Eye (tissue), 1 donor: ENCODE results near the gene HIVEP2.

Source experiments
- DNase-seq: peaks from one replicate; pipeline ENCODE4 v3.0.0-alpha.2; 2015

The HIVEP2 gene

DNA sequence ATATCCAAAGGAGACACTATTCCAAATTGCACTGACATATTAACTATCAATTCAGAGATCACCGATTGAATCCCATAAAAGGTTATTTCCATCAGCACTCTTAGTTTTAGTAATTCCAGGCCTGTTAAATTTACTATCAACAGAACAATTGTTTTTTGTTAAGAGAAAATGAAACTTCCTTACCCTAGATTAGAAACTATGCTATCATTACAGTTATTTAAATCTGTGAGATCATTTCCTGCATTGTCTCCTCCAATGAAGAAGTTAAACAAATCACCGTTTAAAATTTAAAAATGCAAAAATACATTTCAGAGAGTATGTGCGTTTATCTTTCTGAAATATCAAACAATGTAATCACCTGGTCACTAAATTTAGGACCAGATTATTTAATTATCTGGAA is 57.5 kb downstream of the HIVEP2 start:
- no peak for DNase-seq

DNA sequence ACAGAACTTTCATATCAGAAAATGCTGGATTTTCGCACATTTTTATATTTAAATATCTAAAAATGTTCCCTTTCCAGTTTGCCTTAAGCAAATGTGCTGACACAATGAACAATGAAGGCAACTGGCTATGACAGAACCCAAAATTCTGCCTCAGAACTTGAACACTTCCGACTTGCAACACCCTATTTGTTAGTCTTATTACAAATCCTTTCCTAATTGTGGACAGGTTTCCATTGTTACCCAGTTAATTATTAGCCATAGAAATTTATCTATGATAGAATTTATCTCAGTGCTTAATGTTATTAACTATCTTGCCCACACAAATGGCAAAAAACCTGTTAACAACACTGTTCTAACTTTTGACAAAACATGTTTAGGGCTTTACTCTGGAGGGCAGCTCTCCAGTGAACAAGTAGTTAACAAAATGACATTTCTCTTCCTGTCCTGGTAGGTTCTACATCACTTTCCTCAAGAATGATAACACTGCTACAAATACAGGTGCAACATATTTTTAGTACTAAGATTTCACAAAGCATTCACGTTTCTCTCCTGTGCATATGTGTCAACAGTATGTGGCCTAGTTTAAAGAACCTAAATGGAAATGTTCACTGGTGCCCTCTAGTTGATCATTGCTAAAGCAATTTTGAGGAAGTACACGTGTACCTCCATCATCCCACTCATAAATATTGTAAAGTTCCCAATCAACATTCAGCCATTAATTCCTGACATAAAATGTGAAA is 58.4 kb downstream of the HIVEP2 start:
- DNase-seq: peak; percentile 33

DNA sequence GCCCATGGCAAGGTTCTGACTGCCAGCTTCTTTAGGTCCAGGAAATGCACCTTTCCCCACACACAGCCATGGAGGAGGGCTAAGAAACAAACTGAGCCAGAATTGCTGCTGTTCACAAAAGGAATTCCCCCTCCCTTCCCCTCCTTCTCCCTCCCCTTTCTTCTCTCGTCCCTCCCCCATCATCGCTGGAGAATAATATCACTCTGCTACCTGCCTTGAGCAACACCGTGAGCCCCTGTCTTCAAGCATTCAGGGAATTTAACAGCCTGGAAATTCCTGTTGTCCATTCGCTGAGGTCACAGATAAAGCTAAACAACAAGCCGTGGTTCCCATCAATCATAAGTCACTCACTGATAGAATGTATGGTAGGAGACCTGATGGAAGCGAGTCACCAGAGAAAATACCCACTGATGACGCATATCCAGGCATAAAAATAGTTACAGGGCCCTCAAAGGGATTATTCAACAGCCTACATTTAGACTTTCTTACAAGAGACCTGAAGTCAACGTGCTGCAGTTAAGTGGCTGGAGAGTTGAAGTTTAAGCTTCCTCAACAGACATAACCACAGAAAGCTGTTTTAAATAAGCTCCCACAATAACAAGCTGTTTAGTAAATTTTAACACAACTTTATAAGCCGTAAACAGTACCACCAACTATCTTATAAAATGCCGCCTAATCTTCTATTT is 59.7 kb downstream of the HIVEP2 start:
- DNase-seq: peak; percentile 81

DNA sequence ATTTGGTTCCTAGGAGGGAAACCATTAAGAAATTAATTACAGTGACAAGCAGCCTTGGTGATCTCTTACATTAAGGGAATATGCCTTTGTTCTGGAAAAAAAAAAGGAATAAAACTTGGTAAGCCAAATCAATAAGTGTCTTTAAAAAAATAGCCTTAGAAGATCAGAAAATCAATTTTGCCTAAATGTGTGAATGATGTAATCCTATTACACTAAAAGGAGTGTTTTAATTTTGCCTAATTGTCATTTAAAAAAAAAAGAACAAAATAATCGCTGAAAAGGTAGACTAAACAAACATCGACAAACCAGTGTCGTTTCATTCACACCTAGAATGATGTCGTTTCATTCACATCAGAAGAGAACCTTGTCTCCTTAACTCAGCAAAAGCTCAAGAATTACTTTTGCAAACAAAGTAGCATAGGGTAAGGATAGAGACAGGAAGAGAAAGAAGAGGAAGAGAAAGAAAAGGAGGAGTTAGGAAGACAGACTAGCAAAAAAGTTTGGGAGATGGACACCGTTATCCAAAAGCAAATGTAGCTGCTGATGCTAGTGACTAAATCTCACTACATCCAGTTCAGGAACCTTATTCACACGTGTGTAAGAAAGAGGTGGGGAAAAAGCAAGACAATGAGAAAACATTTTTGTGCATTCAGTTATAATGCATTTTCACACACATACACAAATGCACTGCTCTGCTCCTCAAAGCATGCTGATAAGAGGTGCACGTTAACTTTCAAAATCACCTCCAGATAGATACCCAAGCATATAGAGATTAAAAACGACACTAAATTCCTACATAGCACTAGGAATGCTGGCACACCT is 60.6 kb downstream of the HIVEP2 start:
- DNase-seq: no peak

DNA sequence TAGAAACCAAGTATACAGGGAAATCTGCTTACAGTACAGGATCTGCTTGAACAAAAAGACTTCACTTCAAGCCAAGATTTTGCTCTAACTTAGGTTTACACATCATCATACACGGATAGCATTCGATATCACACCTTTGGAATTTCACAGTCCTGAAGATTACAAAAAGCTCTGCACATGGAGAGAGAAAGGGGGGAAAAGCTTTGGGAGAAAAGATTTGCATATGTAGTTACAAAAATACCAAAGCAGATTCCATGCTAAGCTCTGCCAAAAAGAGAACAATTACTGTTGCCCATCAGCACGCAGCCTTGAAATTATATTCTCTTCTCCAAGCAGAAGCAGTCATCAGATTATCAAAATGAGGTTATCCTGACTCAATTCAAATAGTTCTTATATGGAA is 62.0 kb downstream of the HIVEP2 start:
- no peak for DNase-seq

DNA sequence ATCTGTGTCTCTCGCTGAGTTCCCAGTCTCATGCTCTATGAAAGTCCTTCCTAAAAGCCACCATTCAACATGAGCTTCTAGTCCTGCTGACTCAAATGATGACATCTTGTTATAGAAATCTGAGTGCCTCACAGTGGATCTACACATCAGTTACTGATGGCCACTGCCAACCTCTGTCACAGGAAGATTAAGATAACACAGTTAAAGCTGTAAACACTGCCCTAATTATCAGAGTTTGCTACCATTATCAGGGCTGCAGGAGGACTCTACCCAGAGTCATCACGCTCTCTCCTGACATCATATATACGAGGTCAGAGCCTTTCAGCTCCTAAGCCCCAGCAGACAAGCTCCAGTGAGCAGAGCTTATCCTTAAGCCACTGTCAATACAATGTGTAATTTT is 63.2 kb downstream of the HIVEP2 start:
- DNase-seq: no peak

DNA sequence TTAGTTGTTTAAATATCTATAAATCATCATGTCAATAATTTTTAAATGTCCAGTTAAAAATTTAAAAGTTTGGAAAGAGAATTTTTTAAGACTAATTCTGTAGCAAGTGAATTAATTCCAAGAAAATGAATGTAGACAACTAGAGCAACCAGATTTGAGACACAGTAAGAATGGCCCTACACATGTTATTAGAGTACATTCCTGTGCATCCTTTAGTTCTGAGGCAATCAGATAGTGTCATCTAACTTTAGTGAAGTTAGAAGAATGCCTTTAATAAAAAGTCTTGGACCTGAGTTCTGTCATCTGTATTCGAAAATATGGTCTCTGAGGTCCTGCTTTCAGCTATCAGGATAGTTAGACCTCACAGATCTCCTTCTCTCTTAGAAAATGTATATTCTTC is 63.7 kb downstream of the HIVEP2 start:
- no peak for DNase-seq

DNA sequence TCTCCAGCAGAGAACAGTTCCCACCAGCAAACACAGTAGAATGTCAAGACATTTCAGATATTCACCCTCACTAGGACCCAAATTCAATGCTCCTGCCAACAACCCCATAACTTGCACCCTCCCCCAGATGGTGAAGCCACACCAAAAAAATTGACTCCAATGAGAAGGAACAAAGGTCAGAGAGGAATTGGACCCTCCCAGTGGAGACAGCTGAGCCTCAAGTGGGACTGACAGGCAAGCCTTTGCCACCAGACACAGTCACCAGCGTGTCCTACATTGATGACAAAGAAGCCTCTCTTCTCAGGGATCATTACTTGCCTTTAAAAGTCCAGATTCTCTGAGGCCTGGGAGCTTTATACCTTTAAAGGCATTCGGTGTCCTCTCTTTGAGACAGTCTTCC is 64.8 kb downstream of the HIVEP2 start:
- DNase-seq: no peak

DNA sequence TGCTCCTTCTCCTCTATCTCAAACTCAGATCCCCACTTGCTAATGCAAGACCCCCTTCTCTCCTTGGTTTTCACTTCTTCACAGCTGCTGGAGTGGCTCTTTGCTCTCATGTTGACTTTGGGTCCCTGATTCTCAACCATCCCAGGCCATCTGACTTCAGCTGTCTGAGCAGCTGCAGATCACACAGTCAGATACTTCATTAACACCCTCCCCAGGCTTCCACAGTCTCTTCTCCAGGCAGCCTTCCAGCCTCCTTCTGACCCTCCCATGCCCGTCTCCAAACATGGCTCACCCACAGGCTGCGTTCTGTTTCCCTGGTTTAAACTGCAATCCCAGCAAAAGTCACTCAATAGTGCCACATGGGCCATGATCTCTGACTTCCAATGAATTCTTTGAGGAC is 65.4 kb downstream of the HIVEP2 start:
- DNase-seq: no peak

DNA sequence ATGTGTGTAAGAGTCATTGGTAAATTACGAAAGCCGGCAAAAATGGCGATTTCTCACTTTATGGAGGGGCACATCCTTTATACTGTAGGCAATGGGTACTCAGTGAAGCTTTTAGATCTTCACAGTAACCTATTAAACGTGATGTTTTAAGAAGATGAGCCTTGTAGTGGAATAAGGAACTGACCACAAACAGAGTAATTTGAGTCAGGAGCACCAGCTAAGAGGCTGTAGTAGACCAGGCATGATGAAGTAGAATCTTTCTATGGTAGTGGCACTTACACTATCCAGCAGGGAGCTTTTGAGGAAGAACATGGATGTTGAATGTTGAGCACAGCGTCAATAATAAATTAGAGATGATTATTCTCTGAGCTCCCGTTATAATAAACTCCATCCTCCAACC is 65.9 kb downstream of the HIVEP2 start:
- no peak for DNase-seq

DNA sequence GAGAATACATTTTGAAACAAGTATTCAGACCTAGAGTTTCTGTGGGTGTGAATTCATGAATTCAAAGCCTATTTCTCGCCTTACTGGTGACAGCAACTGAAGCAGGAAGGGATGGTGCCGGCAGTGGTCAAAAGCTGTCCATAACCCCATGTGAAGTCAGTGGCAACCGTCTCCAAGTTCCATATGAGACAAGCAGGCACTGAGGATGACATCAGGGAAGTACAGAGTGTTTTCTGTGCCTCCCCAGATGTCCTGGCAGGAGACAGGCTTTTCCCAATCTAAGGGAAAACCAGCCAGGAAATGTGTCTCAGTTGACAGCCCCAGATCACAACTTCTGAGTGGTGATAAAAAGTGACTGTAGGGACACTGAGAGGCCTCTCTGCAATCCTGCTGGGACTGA is 66.6 kb downstream of the HIVEP2 start:
- DNase-seq: no peak

DNA sequence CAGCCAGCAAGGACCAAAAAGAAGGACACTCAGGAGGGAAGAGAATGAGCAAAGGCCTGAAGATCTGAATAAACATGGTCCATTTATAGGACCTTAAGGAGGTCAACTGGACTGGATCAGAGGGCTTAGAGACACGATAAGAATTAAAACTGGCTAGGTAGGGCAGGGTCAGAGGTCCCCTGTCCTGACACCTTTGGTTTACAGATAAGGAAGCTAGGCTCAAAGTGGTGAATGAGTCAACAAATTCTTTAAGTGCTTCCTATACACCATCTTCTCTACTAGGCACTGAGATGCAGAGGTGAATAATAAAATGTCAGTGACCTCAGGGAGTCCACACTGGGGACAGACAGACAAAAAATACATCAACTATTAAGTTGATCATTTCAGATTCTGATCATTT is 70.3 kb downstream of the HIVEP2 start:
- DNase-seq: no peak

DNA sequence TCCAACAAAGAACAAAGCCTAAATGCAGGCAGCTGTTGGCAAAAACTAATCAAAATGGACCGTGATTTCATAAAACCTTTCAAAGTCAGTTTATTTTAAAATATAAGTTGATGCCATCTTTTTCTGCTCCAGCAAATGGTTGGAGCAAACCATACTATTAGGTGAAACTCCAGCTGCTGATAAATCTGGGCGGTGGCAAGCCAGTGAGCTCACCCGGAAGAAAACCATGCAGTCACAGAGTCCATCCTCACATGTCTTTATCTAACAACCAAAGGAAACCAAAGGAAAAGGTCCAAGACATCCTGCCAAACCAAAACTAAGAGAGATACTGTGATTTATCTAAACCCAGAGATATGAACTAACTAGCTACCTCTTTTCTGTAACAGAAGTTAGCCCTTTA is 72.6 kb downstream of the HIVEP2 start:
- no peak for DNase-seq

DNA sequence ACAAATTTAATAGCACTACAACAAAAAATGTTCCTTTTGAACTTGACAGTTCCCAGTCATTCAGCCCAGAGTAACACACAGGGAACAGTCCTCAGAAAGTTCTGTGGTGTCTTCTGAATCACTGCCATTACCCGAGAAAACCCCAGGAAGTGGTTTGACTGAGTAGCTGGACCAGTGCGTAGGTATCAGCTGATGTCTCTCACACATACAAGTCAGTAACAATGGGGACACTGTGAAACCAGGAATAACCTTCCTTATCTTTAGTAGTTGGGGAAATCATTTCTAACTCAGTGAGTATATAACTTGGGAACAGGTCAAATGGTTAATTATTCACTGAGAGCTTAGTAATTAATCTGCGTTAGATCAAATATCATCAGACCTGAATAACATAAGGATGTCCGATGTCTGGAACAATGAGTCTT is 73.1 kb downstream of the HIVEP2 start:
- DNase-seq: no peak

DNA sequence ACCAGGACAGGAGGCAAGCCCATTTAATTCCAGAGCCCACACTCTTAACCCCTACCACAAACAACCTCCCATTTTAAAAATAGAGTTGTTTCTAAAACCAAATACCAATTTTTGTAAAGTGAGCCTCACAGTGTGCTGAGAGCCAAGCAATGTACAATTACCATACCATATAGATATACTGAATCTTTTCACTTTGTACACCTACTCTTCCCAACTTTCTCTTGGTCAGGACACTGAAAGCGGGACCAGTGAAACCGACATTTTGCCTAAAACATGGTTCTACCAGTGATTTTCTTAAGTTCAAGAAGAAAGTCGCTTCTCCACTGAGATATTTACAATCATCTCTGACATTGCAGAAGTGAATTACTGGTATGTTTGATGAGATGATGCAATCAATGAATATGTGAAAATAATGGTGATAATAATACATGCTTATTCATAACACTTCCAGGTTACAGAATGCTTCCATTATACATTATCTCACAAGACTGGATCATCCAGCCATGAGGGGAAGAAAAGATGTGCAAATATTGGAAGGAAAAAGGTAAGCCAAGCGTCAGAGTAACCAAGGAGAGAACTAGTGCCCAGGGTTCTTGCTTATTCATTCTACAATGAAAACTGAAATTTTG is 74.1 kb downstream of the HIVEP2 start:
- no peak for DNase-seq

DNA sequence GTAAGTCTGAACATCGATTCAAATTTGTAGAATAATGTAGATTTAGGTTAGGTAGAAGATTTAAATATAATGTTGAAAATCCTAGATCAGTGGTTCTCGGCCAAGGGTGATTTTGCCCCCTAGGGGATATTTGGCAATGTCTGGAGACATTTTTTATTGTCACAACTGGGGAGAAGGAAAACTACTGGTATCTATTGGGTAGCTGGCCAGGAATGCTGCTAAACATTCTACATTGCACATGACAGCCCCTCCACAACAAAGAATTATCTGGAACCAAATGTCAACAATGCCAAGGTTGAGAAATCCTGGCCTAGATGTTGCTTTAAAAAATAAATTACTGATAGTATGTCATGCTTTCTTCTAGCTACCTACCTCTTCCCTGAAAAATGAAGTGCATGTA is 76.1 kb downstream of the HIVEP2 start:
- no peak for DNase-seq

DNA sequence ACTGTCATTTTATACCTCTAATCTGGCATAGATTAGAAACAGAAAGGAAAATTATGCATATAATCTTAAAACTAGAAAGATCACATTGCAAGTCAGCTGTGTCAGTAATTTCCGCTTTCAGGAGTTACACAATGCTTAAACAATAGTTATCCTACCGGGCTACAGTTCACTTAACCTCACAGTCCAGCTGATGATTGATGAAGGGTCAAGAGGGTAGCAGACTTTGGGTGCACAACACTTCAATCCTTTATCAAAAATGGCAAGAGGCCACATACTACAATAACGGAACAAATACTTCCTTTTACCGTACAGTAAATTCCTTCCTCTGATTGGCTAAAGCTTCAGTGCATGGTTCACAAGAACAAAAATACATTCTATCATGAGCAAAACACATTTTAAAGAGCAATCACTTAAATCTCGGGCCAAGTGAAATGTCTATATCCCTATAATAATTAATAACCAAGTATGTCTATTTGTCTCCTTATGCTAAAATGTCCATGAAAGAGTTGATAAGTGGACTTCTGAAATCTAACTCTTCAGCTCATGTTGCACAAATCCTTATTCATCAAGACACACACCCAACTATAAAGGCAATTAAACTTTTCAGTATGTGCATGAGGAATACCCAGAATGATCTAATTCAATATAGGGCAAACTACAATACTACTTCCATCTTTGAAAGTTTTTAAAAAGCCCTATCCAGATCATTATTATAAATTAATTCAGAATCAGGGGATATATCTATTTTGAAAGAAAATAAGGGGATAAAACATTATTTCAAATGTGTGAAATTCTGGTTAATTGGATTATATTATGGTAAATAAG is 76.8 kb downstream of the HIVEP2 start:
- no peak for DNase-seq

DNA sequence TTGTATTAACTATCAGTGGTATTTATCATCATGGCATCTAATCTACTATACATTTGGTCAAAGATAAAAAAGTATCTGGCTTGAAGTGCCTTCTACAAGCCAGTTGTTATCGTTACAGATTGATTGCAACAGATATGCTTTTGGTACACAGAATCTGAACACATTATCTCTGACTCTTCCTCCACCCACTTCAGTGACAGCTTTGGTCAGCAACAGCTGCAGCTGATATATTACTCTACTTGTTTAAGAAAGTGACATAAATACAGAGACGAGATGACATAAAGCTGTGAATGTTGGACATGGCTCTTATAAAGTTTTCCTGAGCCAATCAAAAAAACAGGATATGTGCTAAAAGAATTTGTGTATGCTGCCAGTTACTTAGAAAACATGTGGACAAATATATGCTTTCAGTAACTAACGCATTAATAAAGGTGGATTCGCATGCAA is 77.6 kb downstream of the HIVEP2 start:
- DNase-seq: no peak

DNA sequence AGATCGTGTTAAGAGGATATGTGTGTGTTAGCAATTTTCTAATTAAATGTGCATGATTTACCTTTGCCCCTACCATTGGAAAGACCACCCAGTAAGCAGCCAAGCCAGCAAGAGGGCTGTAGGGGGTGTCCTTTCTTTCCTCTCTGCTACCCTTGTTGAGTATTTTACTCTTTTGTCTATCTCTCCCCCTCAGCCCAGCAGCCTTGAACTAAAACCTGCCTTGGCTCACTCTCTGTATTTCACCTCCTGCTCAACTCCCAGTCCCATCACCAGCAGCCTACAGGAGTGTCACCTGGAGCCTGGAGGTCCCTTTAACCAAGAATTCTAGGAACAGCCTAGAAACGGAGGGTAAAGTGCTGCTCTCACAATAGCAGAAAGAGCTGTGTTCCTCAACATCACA is 81.0 kb downstream of the HIVEP2 start:
- no peak for DNase-seq

DNA sequence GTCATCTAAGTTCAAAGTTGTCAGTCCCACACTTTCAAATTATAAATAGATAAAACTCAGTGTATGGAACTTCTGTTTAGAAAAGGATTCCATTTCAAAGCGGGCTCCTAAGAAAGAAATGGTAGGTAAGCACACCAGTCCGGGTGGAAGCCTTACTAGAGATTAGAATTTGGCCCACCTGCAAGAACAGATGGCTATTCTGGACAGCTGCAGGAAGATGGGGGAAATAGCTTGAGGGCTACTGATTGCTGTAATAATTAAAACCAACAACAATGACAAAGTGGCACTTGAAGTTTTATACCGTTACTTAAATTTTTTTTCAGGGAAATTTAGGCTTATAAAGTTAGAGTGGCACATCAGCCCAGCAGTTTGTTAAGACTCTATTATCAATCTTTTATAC is 83.3 kb downstream of the HIVEP2 start:
- DNase-seq: no peak

DNA sequence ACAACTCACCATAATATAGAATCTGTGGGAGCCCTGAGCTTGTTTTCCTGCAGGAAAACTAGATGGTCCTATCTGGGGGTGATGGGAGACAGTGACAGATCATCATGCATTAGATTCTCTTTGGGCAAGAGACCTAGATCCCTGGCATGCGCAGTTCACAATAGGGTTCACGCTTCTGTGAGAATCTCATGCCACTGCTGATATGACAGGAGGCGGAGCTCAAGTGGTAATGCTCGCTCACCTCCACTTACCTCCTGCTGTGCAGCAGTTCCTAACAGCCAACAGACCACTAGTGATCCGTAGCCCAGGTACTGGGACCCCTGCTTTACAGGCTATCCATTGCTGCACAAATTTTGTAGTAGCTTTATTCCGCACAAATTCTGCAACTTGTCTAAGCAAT is 84.5 kb downstream of the HIVEP2 start:
- DNase-seq: no peak

DNA sequence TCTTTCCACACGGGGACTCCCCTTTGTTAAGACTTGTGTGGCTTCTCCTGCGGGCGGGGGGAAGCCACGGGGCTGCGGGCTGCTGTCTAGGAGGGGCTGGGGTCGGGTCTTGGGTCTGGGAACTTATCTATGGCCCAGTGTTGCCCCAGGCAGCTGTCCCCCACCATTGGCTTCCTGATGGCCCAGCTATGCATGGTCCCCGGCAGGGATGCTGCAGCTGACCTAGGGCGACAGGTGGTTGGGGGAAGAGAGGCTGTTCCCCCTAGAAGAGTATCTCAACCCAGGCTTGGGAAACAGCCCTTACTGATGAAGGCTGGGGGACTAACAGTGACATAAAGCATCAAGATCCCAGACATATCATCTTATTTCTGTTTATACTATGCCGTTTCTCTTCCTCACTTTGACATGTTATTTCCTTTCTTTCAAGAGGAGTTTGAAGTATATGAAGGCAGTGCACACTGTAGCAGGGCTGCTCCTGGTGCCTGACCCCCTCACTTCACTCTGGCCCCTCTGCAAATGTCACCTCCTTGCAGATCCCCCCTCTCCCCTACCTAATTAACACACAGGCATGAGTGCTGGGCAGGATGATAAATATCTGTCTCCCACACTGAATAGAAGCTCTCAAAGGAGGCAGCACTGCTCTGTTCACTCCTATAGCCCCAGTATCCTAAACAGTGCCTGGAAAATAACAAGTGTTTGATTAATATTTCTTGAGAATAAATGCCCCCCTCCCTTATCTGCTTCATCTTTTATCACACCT is 87.0 kb downstream of the HIVEP2 start:
- no peak for DNase-seq
